H9 (cell line): ENCODE results near the gene GPC6. TPM values are rescaled to one million over a fixed set of nuclear protein-coding genes. Genes with fewer than 3 reads are reported as not detected.

Source experiments
- DNase-seq: peaks from one replicate; pipeline ENCODE4 v3.0.0-alpha.2; 2017
- H2AFZ ChIP-seq: one replicate; pipeline ENCODE4 v1.6.1; 2013; ENCODE audit warnings: mild to moderate bottlenecking, low read length, control low read depth, moderate library complexity
- H2AK5ac ChIP-seq: 2 replicates; pipeline ENCODE4 v1.6.1; 2013; ENCODE audit warnings: low read length, control low read depth, mixed read lengths; ENCODE audit not compliant: insufficient read length
- H2BK120ac ChIP-seq: one replicate; pipeline ENCODE4 v1.6.1; 2013; ENCODE audit warnings: low read depth, mild to moderate bottlenecking, low read length, control low read depth, inconsistent platforms; ENCODE audit not compliant: poor library complexity, severe bottlenecking
- H2BK12ac ChIP-seq: 2 replicates; pipeline ENCODE4 v1.6.1; 2013; ENCODE audit warnings: low read length, control low read depth, mixed read lengths, low read depth; ENCODE audit not compliant: insufficient read length
- H2BK15ac ChIP-seq: 2 replicates; pipeline ENCODE4 v1.6.1; 2013; ENCODE audit warnings: low read depth, low read length, control low read depth
- H2BK20ac ChIP-seq: one replicate; pipeline ENCODE4 v1.6.1; 2013; ENCODE audit warnings: low read depth, mild to moderate bottlenecking, low read length, control low read depth, inconsistent platforms; ENCODE audit not compliant: poor library complexity, severe bottlenecking
- H2BK5ac ChIP-seq: 2 replicates; pipeline ENCODE4 v1.6.1; 2013; ENCODE audit warnings: low read length, control low read depth, mixed read lengths; ENCODE audit not compliant: insufficient read length
- H3K14ac ChIP-seq: 2 replicates; pipeline ENCODE4 v1.6.1; 2013; ENCODE audit warnings: low read length, control low read depth; ENCODE audit not compliant: insufficient read depth
- H3K18ac ChIP-seq: 2 replicates; pipeline ENCODE4 v1.6.1; 2013; ENCODE audit warnings: low read depth, mild to moderate bottlenecking, mixed read lengths, low read length, control low read depth; ENCODE audit not compliant: insufficient read length
- H3K23ac ChIP-seq: 2 replicates; pipeline ENCODE4 v1.6.1; 2013; ENCODE audit warnings: low read length, control low read depth, mixed read lengths, low read depth; ENCODE audit not compliant: insufficient read length
- H3K23me2 ChIP-seq: 2 replicates; pipeline ENCODE4 v1.6.1; 2013; ENCODE audit warnings: low read depth, mild to moderate bottlenecking, mixed read lengths, low read length, control low read depth; ENCODE audit not compliant: insufficient read length, poor library complexity, severe bottlenecking
- H3K27ac ChIP-seq: 2 replicates; pipeline ENCODE4 v1.5.1; 2013; ENCODE audit warnings: low read length, control low read depth, mixed read lengths, low read depth; ENCODE audit not compliant: insufficient read length
- H3K27me3 ChIP-seq: 2 replicates; pipeline ENCODE4 v1.6.1; 2013; ENCODE audit warnings: low read length, control low read depth, inconsistent platforms; ENCODE audit not compliant: insufficient read depth
- H3K4ac ChIP-seq: 2 replicates; pipeline ENCODE4 v1.6.1; 2013; ENCODE audit warnings: low read depth, mild to moderate bottlenecking, control low read depth, inconsistent platforms, low read length, moderate library complexity
- H3K4me1 ChIP-seq: 2 replicates; pipeline ENCODE4 v1.6.1; 2013; ENCODE audit warnings: low read length, control low read depth, inconsistent platforms; ENCODE audit not compliant: insufficient read depth
- H3K4me2 ChIP-seq: 2 replicates; pipeline ENCODE4 v1.6.1; 2013; ENCODE audit warnings: low read length, control low read depth, mixed read lengths; ENCODE audit not compliant: insufficient read length, insufficient read depth
- H3K56ac ChIP-seq: 2 replicates; pipeline ENCODE4 v1.6.1; 2013; ENCODE audit warnings: low read depth, mild to moderate bottlenecking, mixed read lengths, low read length, control low read depth; ENCODE audit not compliant: insufficient read length
- H3K79me1 ChIP-seq: 2 replicates; pipeline ENCODE4 v1.6.1; 2013; ENCODE audit warnings: low read depth, mild to moderate bottlenecking, moderate library complexity, low read length, control low read depth, inconsistent platforms; ENCODE audit not compliant: insufficient read depth, poor library complexity, severe bottlenecking
- H3K79me2 ChIP-seq: 2 replicates; pipeline ENCODE4 v1.6.1; 2013; ENCODE audit warnings: low read length, control low read depth, inconsistent platforms; ENCODE audit not compliant: insufficient read depth
- H3K9ac ChIP-seq: 2 replicates; pipeline ENCODE4 v1.6.1; 2013; ENCODE audit warnings: low read length, control low read depth, mixed read lengths; ENCODE audit not compliant: insufficient read length; ENCODE audit errors: extremely low read depth
- H3K9me3 ChIP-seq: one replicate; pipeline ENCODE4 v1.6.1; 2013; ENCODE audit warnings: low read depth, low read length, inconsistent platforms; ENCODE audit not compliant: control insufficient read depth
- H3T11ph ChIP-seq: one replicate; pipeline ENCODE4 v1.6.1; 2013; ENCODE audit warnings: mild to moderate bottlenecking, low read length, control low read depth, inconsistent platforms
- H4K20me1 ChIP-seq: one replicate; pipeline ENCODE4 v1.6.1; 2013; ENCODE audit not compliant: control insufficient read depth, insufficient read length, insufficient read depth
- H4K5ac ChIP-seq: 2 replicates; pipeline ENCODE4 v1.6.1; 2013; ENCODE audit warnings: low read depth, mild to moderate bottlenecking, mixed read lengths, low read length, control low read depth; ENCODE audit not compliant: insufficient read length
- H4K8ac ChIP-seq: replicated peaks from 2 replicates; pipeline ENCODE4 v1.6.1; 2013; ENCODE audit warnings: low read length, control low read depth, mixed read lengths, low read depth; ENCODE audit not compliant: insufficient read length
- H4K91ac ChIP-seq: 2 replicates; pipeline ENCODE4 v1.6.1; 2013; ENCODE audit warnings: low read depth, mild to moderate bottlenecking, moderate library complexity, mixed read lengths, low read length, control low read depth; ENCODE audit not compliant: insufficient read length
- H3K27ac Mint-ChIP-seq, 3 experiments: 2 replicates in 2 of 3; 3 replicates in 1 of 3; pipeline ENCODE4 v1.8.0; 2020 to 2021; ENCODE audit warnings: mixed read lengths in 3 of 3, mild to moderate bottlenecking in 1 of 3, moderate library complexity in 1 of 3
- H3K27me3 Mint-ChIP-seq: 2 replicates; pipeline ENCODE4 v1.8.0; 2021; ENCODE audit warnings: low read depth, mild to moderate bottlenecking, moderate library complexity, mixed read lengths
- H3K36me3 Mint-ChIP-seq, 3 experiments: 2 replicates in 2 of 3; 3 replicates in 1 of 3; pipeline ENCODE4 v1.8.0; 2020 to 2021; ENCODE audit warnings: low read depth in 3 of 3, mixed read lengths in 3 of 3; ENCODE audit not compliant: insufficient read depth in 1 of 3
- H3K4me1 Mint-ChIP-seq, 2 experiments: 2 replicates each; pipeline ENCODE4 v1.8.0; 2020; ENCODE audit warnings: mixed read lengths in 2 of 2
- H3K4me3 Mint-ChIP-seq, 2 experiments: 2 replicates in 1 of 2; 3 replicates in 1 of 2; pipeline ENCODE4 v1.8.0; 2020 to 2021; ENCODE audit warnings: mild to moderate bottlenecking in 2 of 2, mixed read lengths in 2 of 2, moderate library complexity in 1 of 2
- H3K9me3 Mint-ChIP-seq, 2 experiments: 2 replicates in 1 of 2; 3 replicates in 1 of 2; pipeline ENCODE4 v1.8.0; 2020; ENCODE audit warnings: mild to moderate bottlenecking in 2 of 2, mixed read lengths in 2 of 2, moderate library complexity in 1 of 2
- CTCF ChIP-seq: fragments of 200-600 bp; sonication (generic); conservative IDR thresholded peaks from 3 replicates; pipeline ENCODE4 v1.8.0; 2021; ENCODE audit warnings: antibody characterized with exemption, mild to moderate bottlenecking
- WGBS: extraction: QIAGEN DNeasy Blood & Tissue Kit; methylation state at CpG from one replicate; pipeline ENCODE4 v1.1.7; 2013; ENCODE audit warnings: missing lambda C conversion rate, low lambda C conversion rate, mixed read lengths; ENCODE audit not compliant: insufficient read length; ENCODE audit errors: extremely low coverage; 5-methylcytosine and 5-hydroxymethylcytosine counted together
- total RNA-seq: library from RNA; stranded (reverse); gene quantifications from 2 replicates; pipeline ENCODE4 v1.2.1, GENCODE V29; 2021

Gene GPC6
- total RNA-seq, 1 experiment from 2014 or later = 15.6 TPM

DNA sequence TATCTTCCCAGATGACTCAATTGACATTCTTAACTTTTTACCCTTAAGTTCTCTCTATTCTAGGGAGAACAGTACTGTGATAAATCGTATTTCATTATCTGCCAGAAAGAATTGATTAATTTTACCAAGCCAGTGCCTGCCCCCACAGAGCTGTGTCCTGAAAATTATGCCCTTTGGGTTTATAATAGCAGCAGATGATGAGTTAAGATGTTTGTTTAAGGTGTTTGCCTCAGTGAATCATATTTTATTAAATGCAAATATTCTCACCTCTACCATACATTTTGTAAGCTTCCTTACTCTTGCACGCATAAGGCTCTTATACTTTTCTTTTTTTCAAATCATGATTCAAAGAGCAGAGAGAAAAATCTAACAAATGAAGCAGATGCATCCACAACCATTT is 934.3 kb downstream of the GPC6 start:
- no peak overlapping the region for H2BK20ac ChIP-seq
- no peaks in the 10 kb centered on the region for H3K4me1 Mint-ChIP-seq
- TF ChIP-seq CTCF = no peak
- WGBS = no CpG with 5 or more reads among the region's 2 CpGs
- no peak overlapping the region for H3K27ac Mint-ChIP-seq
- H3K27me3 Mint-ChIP-seq = peaks cover 3% of the 10 kb centered on the region; the same call in 1 of the 2 replicates
- no peak overlapping the region for H3K23ac ChIP-seq
- H3K4me2 ChIP-seq = no peak overlapping the region
- no peak overlapping the region for H3K56ac ChIP-seq
- no peak overlapping the region for H2BK15ac ChIP-seq
- H3K23me2 ChIP-seq = no peaks in the 10 kb centered on the region
- peaks cover 4 to 7% (median 6%) of the 10 kb centered on the region in 3 experiments; a peak in 6 of 7 replicates for H3K36me3 Mint-ChIP-seq
- no peak overlapping the region for H3K4me3 Mint-ChIP-seq
- H2BK5ac ChIP-seq = no peak overlapping the region
- no peak overlapping the region for H3K18ac ChIP-seq
- no peak overlapping the region for H4K8ac ChIP-seq
- H3T11ph ChIP-seq = no peak overlapping the region
- no peaks in the 10 kb centered on the region for H3K27me3 ChIP-seq
- no peaks in the 10 kb centered on the region for H3K4me1 ChIP-seq
- no peaks in the 10 kb centered on the region for H4K20me1 ChIP-seq
- peaks cover 7 to 8% of the 10 kb centered on the region in 2 experiments; a peak in 4 of 5 replicates for H3K9me3 Mint-ChIP-seq
- H3K14ac ChIP-seq = no peak overlapping the region
- H4K91ac ChIP-seq = no peak overlapping the region
- no peaks in the 10 kb centered on the region for H3K9me3 ChIP-seq
- H3K79me2 ChIP-seq = no peaks in the 10 kb centered on the region
- no peak overlapping the region for H4K5ac ChIP-seq
- H2BK12ac ChIP-seq = no peak overlapping the region
- H2AFZ ChIP-seq = no peak overlapping the region
- no peak for DNase-seq
- H3K4ac ChIP-seq = no peak overlapping the region
- no peak overlapping the region for H3K27ac ChIP-seq
- no peak overlapping the region for H2AK5ac ChIP-seq
- no peaks in the 10 kb centered on the region for H3K79me1 ChIP-seq
- no peak overlapping the region for H2BK120ac ChIP-seq
- no peak overlapping the region for H3K9ac ChIP-seq
